Measurements from ENCODE around the gene TRAT1. TPM values are rescaled to one million over a fixed set of nuclear protein-coding genes. Genes with fewer than 3 reads are reported as not detected.

Gene TRAT1
- total and polyA plus RNA-seq, 2 donors (not counting 1 experiment from before 2014, with no cell fraction given), result 0.34 TPM; not detected in 1

GRCh38 chr3:108826309-108827187, 4.0 kb downstream of the TRAT1 start:
- no peak overlapping the region for H3K4me3 ChIP-seq (ENCODE audit: control extremely low read depth in 1 of 5, extremely low read depth in 1 of 5, insufficient read depth in 1 of 5, low read depth in 2 of 5, low read length in 4 of 5)
- no peaks in the 10 kb centered on the region for H3K4me1 Mint-ChIP-seq

More at GRCh38 chr3:108826309-108827187, 4.0 kb downstream of the TRAT1 start:
- ATAC-seq (ENCODE audit: low read depth) (no peak), DNase-seq (no peak)
- ChIA-PET CTCF (no interaction called here), POLR2A (no interaction called here)
- Histone ChIP-seq H3K4me1 (ENCODE audit: control insufficient read depth in 2 of 2, insufficient read depth in 2 of 2, low read length in 2 of 2) (no peaks in the 10 kb centered on the region), H3K9ac (ENCODE audit: low read length) (no peak overlapping the region), H3K4me2 (replicated peaks; ENCODE audit: low read depth, low read length, poor library complexity, severe bottlenecking) (no peak overlapping the region), H2AFZ (ENCODE audit: insufficient read depth, low read depth, low read length, poor library complexity, severe bottlenecking) (no peak overlapping the region), H3K79me2 (ENCODE audit: control insufficient read depth, insufficient read depth, low read length) (no peaks in the 10 kb centered on the region), H3K27me3 (replicated peaks in 1 of 4; ENCODE audit: control extremely low read depth in 1 of 4, control insufficient read depth in 3 of 4, insufficient read depth in 4 of 4, low read length in 3 of 4) (no peaks in the 10 kb centered on the region), H3K9me3 (ENCODE audit: control extremely low read depth in 1 of 3, control insufficient read depth in 2 of 3, insufficient read depth in 1 of 3, low read length in 2 of 3) (no peaks in the 10 kb centered on the region), H3K36me3 (replicated peaks in 1 of 2; ENCODE audit: control extremely low read depth in 1 of 2, control insufficient read depth in 1 of 2, extremely low read depth in 1 of 2, insufficient read depth in 2 of 2, low read length in 1 of 2) (no peaks in the 10 kb centered on the region), H4K20me1 (ENCODE audit: control insufficient read depth, insufficient read depth, low read length, poor library complexity, severe bottlenecking) (no peaks in the 10 kb centered on the region), H3K27ac (ENCODE audit: low read length in 2 of 2) (no peak overlapping the region)
- no peak overlapping the region for H3K4me3 Mint-ChIP-seq
- no peak overlapping the region for H3K27ac Mint-ChIP-seq
- WGBS (ENCODE audit: insufficient coverage), result no CpG with 5 or more reads among the region's 6 CpGs
- peaks cover 4% of the 10 kb centered on the region for H3K27me3 Mint-ChIP-seq
- H3K9me3 Mint-ChIP-seq (ENCODE audit: insufficient read depth), result no peaks in the 10 kb centered on the region
- TF ChIP-seq CTCF (IDR thresholded peaks at IDR 0.05) (no peak), EZH2 (IDR thresholded peaks at IDR 0.05; ENCODE audit: borderline replicate concordance, insufficient read depth, low read depth, low read length, poor library complexity, severe bottlenecking) (no peak)
- intact Hi-C loops (cut with micrococcal nuclease), result no loop called here
